Parathyroid adenoma (tissue), 2 donors: ENCODE measurements around the gene LSM7.

Experiments used
- H2AFZ ChIP-seq: fragments of 300-600 bp; sonication (generic); one replicate; pipeline ENCODE4 v1.7.0; 2017; ENCODE audit warnings: antibody characterized with exemption, mild to moderate bottlenecking
- H3K27ac ChIP-seq: fragments of 300-600 bp; sonication (generic); one replicate; pipeline ENCODE4 v1.7.0; 2017
- H3K27me3 ChIP-seq: fragments of 300-600 bp; sonication (generic); one replicate; pipeline ENCODE4 v1.7.0; 2017; ENCODE audit warnings: low read length; ENCODE audit not compliant: control insufficient read depth, insufficient read depth
- H3K36me3 ChIP-seq: fragments of 300-600 bp; sonication (generic); one replicate; pipeline ENCODE4 v1.7.0; 2017; ENCODE audit warnings: low read length; ENCODE audit not compliant: control insufficient read depth, insufficient read depth
- H3K4me1 ChIP-seq: fragments of 300-600 bp; sonication (generic); one replicate; pipeline ENCODE4 v1.7.0; 2017; ENCODE audit warnings: control low read depth
- H3K4me2 ChIP-seq: fragments of 300-600 bp; sonication (generic); one replicate; pipeline ENCODE4 v1.7.0; 2017; ENCODE audit warnings: low read length
- H3K4me3 ChIP-seq: fragments of 300-600 bp; sonication (generic); one replicate; pipeline ENCODE4 v1.7.0; 2017; ENCODE audit warnings: low read depth, low read length
- H3K79me2 ChIP-seq: fragments of 300-600 bp; sonication (generic); one replicate; pipeline ENCODE4 v1.7.0; 2017; ENCODE audit warnings: control low read depth
- H3K9ac ChIP-seq: fragments of 300-600 bp; sonication (generic); one replicate; pipeline ENCODE4 v1.7.0; 2017; ENCODE audit warnings: mild to moderate bottlenecking
- H3K9me3 ChIP-seq: fragments of 300-600 bp; sonication (generic); one replicate; pipeline ENCODE4 v1.7.0; 2017; ENCODE audit warnings: low read length; ENCODE audit not compliant: control insufficient read depth
- TF ChIP-seq, protein P1 (sequence below): fragments of 300-600 bp; sonication (generic); IDR thresholded peaks from one replicate; pipeline ENCODE4 v1.7.0; 2017; ENCODE audit warnings: antibody characterized with exemption, mild to moderate bottlenecking
- donor health status: primary hyperparathyroidism.

Gene LSM7

DNA sequence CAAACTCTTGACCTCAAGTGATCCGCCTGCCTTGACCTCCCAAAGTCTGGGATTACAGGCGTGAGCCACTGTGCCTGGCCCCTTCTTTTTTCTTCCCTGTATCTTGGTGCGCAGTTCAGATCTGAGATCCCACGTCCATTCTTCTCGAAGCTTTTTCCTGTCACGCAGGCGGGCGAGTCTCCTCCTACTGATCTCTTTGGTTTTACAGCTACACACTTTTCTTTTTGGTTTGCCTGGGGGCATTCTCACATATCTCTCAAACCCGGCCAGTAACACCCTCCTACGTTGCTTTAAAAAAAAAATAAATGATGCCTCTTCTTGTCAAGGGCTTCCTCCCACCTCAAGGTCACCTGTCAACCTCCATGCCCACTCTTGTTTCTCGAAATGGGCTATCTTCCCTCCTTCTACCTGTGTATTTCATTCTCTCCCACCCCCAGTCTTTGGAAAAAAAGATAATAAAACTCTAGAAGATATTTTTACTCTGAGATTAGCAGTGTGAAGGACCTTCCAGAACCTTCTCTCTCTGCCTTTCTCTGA is 43.8 kb upstream of the LSM7 start:
- no peak overlapping the region for H3K4me3 ChIP-seq
- TF ChIP-seq, protein P1, sequence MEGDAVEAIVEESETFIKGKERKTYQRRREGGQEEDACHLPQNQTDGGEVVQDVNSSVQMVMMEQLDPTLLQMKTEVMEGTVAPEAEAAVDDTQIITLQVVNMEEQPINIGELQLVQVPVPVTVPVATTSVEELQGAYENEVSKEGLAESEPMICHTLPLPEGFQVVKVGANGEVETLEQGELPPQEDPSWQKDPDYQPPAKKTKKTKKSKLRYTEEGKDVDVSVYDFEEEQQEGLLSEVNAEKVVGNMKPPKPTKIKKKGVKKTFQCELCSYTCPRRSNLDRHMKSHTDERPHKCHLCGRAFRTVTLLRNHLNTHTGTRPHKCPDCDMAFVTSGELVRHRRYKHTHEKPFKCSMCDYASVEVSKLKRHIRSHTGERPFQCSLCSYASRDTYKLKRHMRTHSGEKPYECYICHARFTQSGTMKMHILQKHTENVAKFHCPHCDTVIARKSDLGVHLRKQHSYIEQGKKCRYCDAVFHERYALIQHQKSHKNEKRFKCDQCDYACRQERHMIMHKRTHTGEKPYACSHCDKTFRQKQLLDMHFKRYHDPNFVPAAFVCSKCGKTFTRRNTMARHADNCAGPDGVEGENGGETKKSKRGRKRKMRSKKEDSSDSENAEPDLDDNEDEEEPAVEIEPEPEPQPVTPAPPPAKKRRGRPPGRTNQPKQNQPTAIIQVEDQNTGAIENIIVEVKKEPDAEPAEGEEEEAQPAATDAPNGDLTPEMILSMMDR = no peak
- no peaks in the 10 kb centered on the region for H3K27me3 ChIP-seq
- H3K9me3 ChIP-seq = no peaks in the 10 kb centered on the region
- H3K4me2 ChIP-seq = no peak overlapping the region
- no peaks in the 10 kb centered on the region for H3K79me2 ChIP-seq
- H3K9ac ChIP-seq = no peak overlapping the region
- no peak overlapping the region for H3K27ac ChIP-seq
- no peaks in the 10 kb centered on the region for H3K36me3 ChIP-seq
- no peaks in the 10 kb centered on the region for H3K4me1 ChIP-seq
- no peak overlapping the region for H2AFZ ChIP-seq

DNA sequence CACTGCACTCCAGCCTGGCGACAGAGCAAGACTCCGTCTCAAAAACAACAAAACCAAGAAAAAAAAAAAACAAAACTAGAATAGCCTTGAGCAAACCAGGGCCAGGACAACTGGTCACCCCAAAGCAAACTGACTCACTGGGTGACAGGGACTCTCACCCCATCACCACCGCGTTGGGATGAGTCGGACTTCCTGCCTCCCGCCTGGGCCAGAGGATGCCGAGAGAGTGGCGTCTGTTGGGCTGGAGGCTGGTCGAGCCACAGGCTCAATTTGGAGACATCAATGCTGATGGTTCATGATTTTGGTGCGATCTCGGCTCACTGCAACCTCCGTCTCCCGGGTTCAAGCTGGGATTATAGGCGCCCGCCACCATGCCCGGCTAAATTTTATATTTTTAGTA is 43.3 kb upstream of the LSM7 start:
- H3K27me3 ChIP-seq = no peaks in the 10 kb centered on the region
- no peak overlapping the region for H3K4me2 ChIP-seq
- no peak overlapping the region for H2AFZ ChIP-seq
- no peaks in the 10 kb centered on the region for H3K9me3 ChIP-seq
- no peaks in the 10 kb centered on the region for H3K36me3 ChIP-seq
- H3K27ac ChIP-seq = no peak overlapping the region
- TF ChIP-seq, protein P1 = no peak
- H3K4me3 ChIP-seq = no peak overlapping the region
- H3K9ac ChIP-seq = no peak overlapping the region
- no peaks in the 10 kb centered on the region for H3K79me2 ChIP-seq
- H3K4me1 ChIP-seq = no peaks in the 10 kb centered on the region

DNA sequence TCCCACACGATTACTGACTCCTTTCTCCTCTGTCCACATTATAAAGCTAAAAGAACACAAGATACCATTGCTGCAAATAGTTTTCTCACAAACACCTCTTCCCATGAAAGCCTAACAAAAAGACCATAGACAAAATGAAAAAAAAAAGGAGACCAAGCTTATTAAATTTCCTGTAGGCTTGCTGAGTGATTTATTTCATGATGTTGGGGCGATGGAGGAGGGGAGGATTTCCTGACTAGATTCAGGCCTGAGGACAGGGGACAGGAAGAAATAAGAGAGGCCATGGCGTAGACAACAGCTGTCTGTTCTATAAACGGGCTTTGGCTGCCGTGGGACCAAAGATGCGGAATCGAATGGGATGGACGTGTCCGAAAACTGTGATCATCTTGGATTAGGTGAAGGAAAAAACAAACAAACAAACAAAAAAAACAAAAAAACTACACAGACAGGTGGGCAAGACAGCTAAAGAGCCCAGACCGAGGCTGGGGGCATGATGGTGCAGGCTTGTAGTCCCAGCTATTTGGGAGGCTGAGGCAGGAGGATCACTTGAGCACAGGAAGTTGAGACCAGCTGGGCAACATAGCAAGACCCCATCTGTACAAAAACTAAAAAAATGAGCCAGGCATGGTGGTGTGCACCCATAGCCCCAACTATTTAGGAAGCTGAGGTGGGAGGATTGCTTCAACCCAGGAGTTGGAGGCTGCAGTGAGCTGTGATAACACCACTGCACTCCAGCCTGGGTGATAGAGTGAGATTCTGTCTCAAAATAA is 37.0 kb upstream of the LSM7 start:
- no peaks in the 10 kb centered on the region for H3K9me3 ChIP-seq
- no peaks in the 10 kb centered on the region for H3K36me3 ChIP-seq
- H3K27me3 ChIP-seq = no peaks in the 10 kb centered on the region
- no peak overlapping the region for H3K4me2 ChIP-seq
- H3K9ac ChIP-seq = no peak overlapping the region
- no peak overlapping the region for H3K27ac ChIP-seq
- H3K4me3 ChIP-seq = no peak overlapping the region
- TF ChIP-seq, protein P1 = no peak
- H3K4me1 ChIP-seq = no peaks in the 10 kb centered on the region
- no peaks in the 10 kb centered on the region for H3K79me2 ChIP-seq
- H2AFZ ChIP-seq = no peak overlapping the region

DNA sequence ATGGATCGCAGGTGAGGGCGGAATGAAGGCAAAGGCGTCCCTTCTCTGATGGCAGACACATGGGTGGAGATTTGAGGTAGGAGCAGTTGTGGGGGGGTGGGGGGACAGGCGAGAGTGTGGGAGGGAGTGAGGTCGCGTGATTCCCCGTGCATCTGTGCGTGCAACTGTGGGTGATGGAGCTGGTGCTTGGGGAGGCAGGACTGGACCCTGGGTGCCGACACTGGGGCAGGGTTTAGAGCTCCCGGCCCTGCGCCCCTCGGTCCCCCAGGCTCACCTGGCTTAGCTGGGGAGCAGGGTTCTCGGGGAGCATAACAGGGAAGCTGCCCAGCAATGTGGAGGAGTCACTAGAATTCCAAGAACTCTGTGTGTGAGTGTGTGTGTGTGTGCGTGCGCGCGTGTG is 35.0 kb upstream of the LSM7 start:
- Histone ChIP-seq H3K9ac (no peak overlapping the region), H3K4me2 (no peak overlapping the region), H3K4me1 (no peaks in the 10 kb centered on the region), H3K4me3 (no peak overlapping the region), H2AFZ (no peak overlapping the region), H3K79me2 (no peaks in the 10 kb centered on the region), H3K27ac (no peak overlapping the region), H3K9me3 (no peaks in the 10 kb centered on the region), H3K27me3 (no peaks in the 10 kb centered on the region), H3K36me3 (no peaks in the 10 kb centered on the region)
- TF ChIP-seq, protein P1 = no peak

DNA sequence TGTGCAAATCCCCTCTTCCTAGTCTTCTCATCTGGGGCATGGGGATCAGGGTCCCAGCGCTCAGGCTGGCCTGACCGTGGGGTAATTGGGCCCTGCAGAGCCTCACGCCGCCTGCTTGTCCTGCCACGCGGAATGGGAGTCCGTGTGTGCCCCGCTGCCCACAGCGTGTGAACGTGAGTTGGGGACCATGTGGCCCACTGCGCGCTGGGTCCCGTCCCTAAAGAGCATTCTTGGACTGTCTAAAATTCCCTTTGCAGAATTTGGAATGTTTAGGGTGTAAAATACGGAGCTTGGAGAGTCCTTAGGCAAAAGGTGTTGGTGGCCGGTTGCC is 34.5 kb upstream of the LSM7 start:
- Histone ChIP-seq H3K4me2 (no peak overlapping the region), H3K36me3 (no peaks in the 10 kb centered on the region), H3K27me3 (no peaks in the 10 kb centered on the region), H3K27ac (no peak overlapping the region), H3K9ac (no peak overlapping the region), H3K4me3 (no peak overlapping the region), H3K4me1 (no peaks in the 10 kb centered on the region), H3K79me2 (no peaks in the 10 kb centered on the region), H3K9me3 (no peaks in the 10 kb centered on the region), H2AFZ (no peak overlapping the region)
- TF ChIP-seq, protein P1 = no peak
